ENCODE results near the gene JRKL. TPM values are rescaled to one million over a fixed set of nuclear protein-coding genes. Genes with fewer than 3 reads are reported as not detected.

Gene JRKL
- total and polyA plus RNA-seq, 2 of the 13 experiments (the other 11 are each of a cell fraction or from before 2014, with no cell fraction given), result 3.2 to 4.5 TPM

- no peak; the same call in 1 of the 2 replicates for TF ChIP-seq ZNF281 (CRISPR knock-in tag; IDR thresholded peaks at IDR 0.05; ENCODE audit: borderline replicate concordance)
- TF ChIP-seq ZMAT3 (CRISPR knock-in tag; conservative IDR thresholded peaks at IDR 0.05), result no peak; the same call in 1 of the 2 replicates
- no peak; the same call in none of the 2 replicates for TF ChIP-seq MXD4 (CRISPR knock-in tag; IDR thresholded peaks at IDR 0.05)
- 0 out of 2 replicates have a peak, but pooled peaks have one; percentile 56 for TF ChIP-seq MLXIP (CRISPR knock-in tag; IDR thresholded peaks at IDR 0.05; ENCODE audit: borderline replicate concordance)
- TF ChIP-seq ZNF263 (CRISPR knock-in tag; IDR thresholded peaks at IDR 0.05), result peak; percentile 71
- TF ChIP-seq PRPF4 (IDR thresholded peaks at IDR 0.05; ENCODE audit: low read depth, low read length, poor library complexity, severe bottlenecking), result no peak
- TF ChIP-seq SP4 (CRISPR knock-in tag; IDR thresholded peaks at IDR 0.05), result peak; percentile 98
- no peak for TF ChIP-seq MZF1 (CRISPR knock-in tag; IDR thresholded peaks at IDR 0.05; ENCODE audit: borderline replicate concordance)
- TF ChIP-seq ELF3 (CRISPR knock-in tag; IDR thresholded peaks at IDR 0.05), result peak; percentile 68
- TF ChIP-seq, protein P1, sequence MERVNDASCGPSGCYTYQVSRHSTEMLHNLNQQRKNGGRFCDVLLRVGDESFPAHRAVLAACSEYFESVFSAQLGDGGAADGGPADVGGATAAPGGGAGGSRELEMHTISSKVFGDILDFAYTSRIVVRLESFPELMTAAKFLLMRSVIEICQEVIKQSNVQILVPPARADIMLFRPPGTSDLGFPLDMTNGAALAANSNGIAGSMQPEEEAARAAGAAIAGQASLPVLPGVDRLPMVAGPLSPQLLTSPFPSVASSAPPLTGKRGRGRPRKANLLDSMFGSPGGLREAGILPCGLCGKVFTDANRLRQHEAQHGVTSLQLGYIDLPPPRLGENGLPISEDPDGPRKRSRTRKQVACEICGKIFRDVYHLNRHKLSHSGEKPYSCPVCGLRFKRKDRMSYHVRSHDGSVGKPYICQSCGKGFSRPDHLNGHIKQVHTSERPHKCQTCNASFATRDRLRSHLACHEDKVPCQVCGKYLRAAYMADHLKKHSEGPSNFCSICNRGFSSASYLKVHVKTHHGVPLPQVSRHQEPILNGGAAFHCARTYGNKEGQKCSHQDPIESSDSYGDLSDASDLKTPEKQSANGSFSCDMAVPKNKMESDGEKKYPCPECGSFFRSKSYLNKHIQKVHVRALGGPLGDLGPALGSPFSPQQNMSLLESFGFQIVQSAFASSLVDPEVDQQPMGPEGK (CRISPR knock-in tag; IDR thresholded peaks at IDR 0.05), result peak; percentile 60; the same call in 1 of the 2 replicates
- TF ChIP-seq TMF1 (CRISPR knock-in tag; IDR thresholded peaks at IDR 0.05; ENCODE audit: low read depth), result peak; percentile 57; the same call in 1 of the 2 replicates
- no peak for TF ChIP-seq SKIL (CRISPR knock-in tag; IDR thresholded peaks at IDR 0.05; ENCODE audit: borderline replicate concordance)
- TF ChIP-seq PITX1 (CRISPR knock-in tag; IDR thresholded peaks at IDR 0.05), result 0 out of 2 replicates have a peak, but pooled peaks have one; percentile 29
- TF ChIP-seq, protein P2, sequence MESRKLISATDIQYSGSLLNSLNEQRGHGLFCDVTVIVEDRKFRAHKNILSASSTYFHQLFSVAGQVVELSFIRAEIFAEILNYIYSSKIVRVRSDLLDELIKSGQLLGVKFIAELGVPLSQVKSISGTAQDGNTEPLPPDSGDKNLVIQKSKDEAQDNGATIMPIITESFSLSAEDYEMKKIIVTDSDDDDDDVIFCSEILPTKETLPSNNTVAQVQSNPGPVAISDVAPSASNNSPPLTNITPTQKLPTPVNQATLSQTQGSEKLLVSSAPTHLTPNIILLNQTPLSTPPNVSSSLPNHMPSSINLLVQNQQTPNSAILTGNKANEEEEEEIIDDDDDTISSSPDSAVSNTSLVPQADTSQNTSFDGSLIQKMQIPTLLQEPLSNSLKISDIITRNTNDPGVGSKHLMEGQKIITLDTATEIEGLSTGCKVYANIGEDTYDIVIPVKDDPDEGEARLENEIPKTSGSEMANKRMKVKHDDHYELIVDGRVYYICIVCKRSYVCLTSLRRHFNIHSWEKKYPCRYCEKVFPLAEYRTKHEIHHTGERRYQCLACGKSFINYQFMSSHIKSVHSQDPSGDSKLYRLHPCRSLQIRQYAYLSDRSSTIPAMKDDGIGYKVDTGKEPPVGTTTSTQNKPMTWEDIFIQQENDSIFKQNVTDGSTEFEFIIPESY (CRISPR knock-in tag; IDR thresholded peaks at IDR 0.05), result no peak
- TF ChIP-seq ZNF792 (CRISPR knock-in tag; IDR thresholded peaks at IDR 0.05), result no peak
- TF ChIP-seq ZNF282 (IDR thresholded peaks at IDR 0.05; ENCODE audit: partially characterized antibody), result no peak
These were observed at the start of gene JRKL, which contains the start of gene CCDC82 (continued) for GRCh38 chr11:96389720-96390487.

Data from HepG2 (cell line).